ENCODE data around the gene ZNF675.
"Not testable (repeated sequence)": the region's sequence is repeated elsewhere in the genome, so short reads cannot be mapped to it uniquely, and the experiment has no call there.

ZNF675 gene

GRCh38 chr19:23698711-23699520, 11.9 kb upstream of the ZNF675 start:
- H3K27ac ChIP-seq: no peak overlapping the region
- no peak for TF ChIP-seq CTCF (conservative IDR thresholded peaks at IDR 0.05)

- not testable (repeated sequence) for H3K27ac ChIP-seq
Measured at GRCh38 chr19:23692937-23693336, 5.9 kb upstream of the ZNF675 start.

GRCh38 chr19:23673132-23673531, 13.9 kb downstream of the ZNF675 start:
- no peak overlapping the region for H3K27ac ChIP-seq
- no peak for TF ChIP-seq CTCF (conservative IDR thresholded peaks at IDR 0.05)

- not testable (repeated sequence) for H3K27ac ChIP-seq
Measured at GRCh38 chr19:23668606-23669005, 18.4 kb downstream of the ZNF675 start.

- H3K27ac ChIP-seq: no peak overlapping the region
- no peak for TF ChIP-seq CTCF (conservative IDR thresholded peaks at IDR 0.05)
Measured at GRCh38 chr19:23665651-23666410, 21.2 kb downstream of the ZNF675 start.

GRCh38 chr19:23649817-23650216, 37.2 kb downstream of the ZNF675 start:
- H3K27ac ChIP-seq: not testable (repeated sequence)

All from VCaP (cell line).